ENCODE results near the gene DDX6. TPM values are rescaled to one million over a fixed set of nuclear protein-coding genes. Genes with fewer than 3 reads are reported as not detected.

Gene DDX6
- total RNA-seq, 1 experiment from 2014 or later: 151 TPM

- TF ChIP-seq, protein P1, sequence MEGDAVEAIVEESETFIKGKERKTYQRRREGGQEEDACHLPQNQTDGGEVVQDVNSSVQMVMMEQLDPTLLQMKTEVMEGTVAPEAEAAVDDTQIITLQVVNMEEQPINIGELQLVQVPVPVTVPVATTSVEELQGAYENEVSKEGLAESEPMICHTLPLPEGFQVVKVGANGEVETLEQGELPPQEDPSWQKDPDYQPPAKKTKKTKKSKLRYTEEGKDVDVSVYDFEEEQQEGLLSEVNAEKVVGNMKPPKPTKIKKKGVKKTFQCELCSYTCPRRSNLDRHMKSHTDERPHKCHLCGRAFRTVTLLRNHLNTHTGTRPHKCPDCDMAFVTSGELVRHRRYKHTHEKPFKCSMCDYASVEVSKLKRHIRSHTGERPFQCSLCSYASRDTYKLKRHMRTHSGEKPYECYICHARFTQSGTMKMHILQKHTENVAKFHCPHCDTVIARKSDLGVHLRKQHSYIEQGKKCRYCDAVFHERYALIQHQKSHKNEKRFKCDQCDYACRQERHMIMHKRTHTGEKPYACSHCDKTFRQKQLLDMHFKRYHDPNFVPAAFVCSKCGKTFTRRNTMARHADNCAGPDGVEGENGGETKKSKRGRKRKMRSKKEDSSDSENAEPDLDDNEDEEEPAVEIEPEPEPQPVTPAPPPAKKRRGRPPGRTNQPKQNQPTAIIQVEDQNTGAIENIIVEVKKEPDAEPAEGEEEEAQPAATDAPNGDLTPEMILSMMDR (IDR thresholded peaks at IDR 0.05): no peak
These were observed 85.7 kb downstream of the DDX6 start (continued) for GRCh38 chr11:118705111-118705741.

GRCh38 chr11:118703563-118704106, 87.3 kb downstream of the DDX6 start:
- Mint-ChIP-seq H3K4me1 (peaks cover 16% of the 10 kb centered on the region), H3K27me3 (ENCODE audit: low read depth) (peaks cover under 1% of the 10 kb centered on the region), H3K27ac (no peak overlapping the region; the same call in 1 of the 2 replicates), H3K9me3 (peaks cover 17% of the 10 kb centered on the region), H3K36me3 (peaks cover 33% of the 10 kb centered on the region), H3K4me3 (no peak overlapping the region)
- DNase-seq (ENCODE audit: low spot score): no peak
- TF ChIP-seq, protein P2, sequence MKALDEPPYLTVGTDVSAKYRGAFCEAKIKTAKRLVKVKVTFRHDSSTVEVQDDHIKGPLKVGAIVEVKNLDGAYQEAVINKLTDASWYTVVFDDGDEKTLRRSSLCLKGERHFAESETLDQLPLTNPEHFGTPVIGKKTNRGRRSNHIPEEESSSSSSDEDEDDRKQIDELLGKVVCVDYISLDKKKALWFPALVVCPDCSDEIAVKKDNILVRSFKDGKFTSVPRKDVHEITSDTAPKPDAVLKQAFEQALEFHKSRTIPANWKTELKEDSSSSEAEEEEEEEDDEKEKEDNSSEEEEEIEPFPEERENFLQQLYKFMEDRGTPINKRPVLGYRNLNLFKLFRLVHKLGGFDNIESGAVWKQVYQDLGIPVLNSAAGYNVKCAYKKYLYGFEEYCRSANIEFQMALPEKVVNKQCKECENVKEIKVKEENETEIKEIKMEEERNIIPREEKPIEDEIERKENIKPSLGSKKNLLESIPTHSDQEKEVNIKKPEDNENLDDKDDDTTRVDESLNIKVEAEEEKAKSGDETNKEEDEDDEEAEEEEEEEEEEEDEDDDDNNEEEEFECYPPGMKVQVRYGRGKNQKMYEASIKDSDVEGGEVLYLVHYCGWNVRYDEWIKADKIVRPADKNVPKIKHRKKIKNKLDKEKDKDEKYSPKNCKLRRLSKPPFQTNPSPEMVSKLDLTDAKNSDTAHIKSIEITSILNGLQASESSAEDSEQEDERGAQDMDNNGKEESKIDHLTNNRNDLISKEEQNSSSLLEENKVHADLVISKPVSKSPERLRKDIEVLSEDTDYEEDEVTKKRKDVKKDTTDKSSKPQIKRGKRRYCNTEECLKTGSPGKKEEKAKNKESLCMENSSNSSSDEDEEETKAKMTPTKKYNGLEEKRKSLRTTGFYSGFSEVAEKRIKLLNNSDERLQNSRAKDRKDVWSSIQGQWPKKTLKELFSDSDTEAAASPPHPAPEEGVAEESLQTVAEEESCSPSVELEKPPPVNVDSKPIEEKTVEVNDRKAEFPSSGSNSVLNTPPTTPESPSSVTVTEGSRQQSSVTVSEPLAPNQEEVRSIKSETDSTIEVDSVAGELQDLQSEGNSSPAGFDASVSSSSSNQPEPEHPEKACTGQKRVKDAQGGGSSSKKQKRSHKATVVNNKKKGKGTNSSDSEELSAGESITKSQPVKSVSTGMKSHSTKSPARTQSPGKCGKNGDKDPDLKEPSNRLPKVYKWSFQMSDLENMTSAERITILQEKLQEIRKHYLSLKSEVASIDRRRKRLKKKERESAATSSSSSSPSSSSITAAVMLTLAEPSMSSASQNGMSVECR (CRISPR knock-in tag; IDR thresholded peaks at IDR 0.05; ENCODE audit: borderline replicate concordance): no peak
- no peak for TF ChIP-seq NR2C2 (CRISPR knock-in tag; IDR thresholded peaks at IDR 0.05)
- TF ChIP-seq NFATC4 (CRISPR knock-in tag; IDR thresholded peaks at IDR 0.05): no peak
- no peak for TF ChIP-seq TCF7 (CRISPR knock-in tag; IDR thresholded peaks at IDR 0.05; ENCODE audit: low read depth)
- TF ChIP-seq ATF2 (CRISPR knock-in tag; IDR thresholded peaks at IDR 0.05; ENCODE audit: borderline replicate concordance, low read depth): no peak
- no peak for TF ChIP-seq JAZF1 (CRISPR knock-in tag; IDR thresholded peaks at IDR 0.05)
- TF ChIP-seq GRHL2 (CRISPR knock-in tag; IDR thresholded peaks at IDR 0.05; ENCODE audit: insufficient replicate concordance, severe bottlenecking): no peak
- TF ChIP-seq RELA (CRISPR knock-in tag; IDR thresholded peaks at IDR 0.05; ENCODE audit: borderline replicate concordance): no peak
- no peak for TF ChIP-seq MYBL2 (CRISPR knock-in tag; IDR thresholded peaks at IDR 0.05)
- ChIA-PET POLR2A (no interaction called here), CTCF (interaction anchor here (3.5 kb wide), 1 partner anchor 14 kb away, joined by 19 read pairs; no protein-coding TSS in a partner anchor)
- ATAC-seq: no peak

DNA sequence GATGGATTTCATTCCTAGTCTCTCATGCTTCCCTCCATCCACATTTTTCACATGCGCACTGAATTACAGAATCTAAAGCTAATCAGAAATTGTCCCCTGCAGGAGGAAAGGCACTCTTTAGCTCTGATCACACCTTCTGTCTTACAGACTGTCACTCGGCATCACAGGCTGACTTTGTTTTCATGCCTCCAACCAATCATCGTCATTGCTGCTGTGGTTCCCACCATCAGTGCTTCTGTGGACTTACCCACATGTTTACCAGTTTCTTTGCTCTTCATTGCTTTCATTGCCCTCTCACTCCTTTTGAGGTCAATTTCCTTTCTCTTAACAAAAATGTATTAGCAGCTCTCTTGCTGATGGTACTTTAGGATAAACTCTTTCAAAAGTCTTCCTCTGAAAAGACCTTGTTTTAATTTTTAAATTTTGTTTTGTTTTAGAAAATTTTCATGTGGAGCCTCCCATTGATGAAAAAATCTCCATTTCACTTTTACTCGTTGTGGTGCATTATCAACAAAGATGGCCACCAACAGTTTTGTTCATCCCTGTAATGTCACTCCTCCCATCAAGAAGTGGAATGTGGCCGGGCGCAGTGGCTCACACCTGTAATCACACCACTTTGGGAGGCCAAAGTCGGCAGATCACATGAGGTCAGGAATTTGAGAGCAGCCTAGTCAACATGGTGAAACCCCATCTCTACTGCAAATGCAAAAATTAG, 91.3 kb downstream of the DDX6 start:
- Mint-ChIP-seq H3K4me3 (no peak overlapping the region), H3K36me3 (peaks cover 15% of the 10 kb centered on the region), H3K27ac (no peak overlapping the region), H3K27me3 (ENCODE audit: low read depth) (peaks cover 4% of the 10 kb centered on the region; the same call in 1 of the 2 replicates), H3K9me3 (peaks cover 12% of the 10 kb centered on the region), H3K4me1 (peaks cover 12% of the 10 kb centered on the region)
- no peak for DNase-seq (ENCODE audit: low spot score)
- POLR2A ChIA-PET: interaction anchor here (0.9 kb wide), 1 partner anchor 16 kb away, joined by 3 read pairs; no protein-coding TSS in a partner anchor
- no peak for ATAC-seq
- CTCF ChIA-PET: no interaction called here
- TF ChIP-seq USF1 (CRISPR knock-in tag; IDR thresholded peaks at IDR 0.05): no peak
- no peak for TF ChIP-seq GTF2I (CRISPR knock-in tag; conservative IDR thresholded peaks at IDR 0.05)
- TF ChIP-seq ZNF416 (CRISPR knock-in tag; IDR thresholded peaks at IDR 0.05): no peak
- no peak for TF ChIP-seq NR1H2 (CRISPR knock-in tag; IDR thresholded peaks at IDR 0.05)
- TF ChIP-seq TEAD1 (CRISPR knock-in tag; IDR thresholded peaks at IDR 0.05): no peak
- no peak for TF ChIP-seq CBFB (CRISPR knock-in tag; IDR thresholded peaks at IDR 0.05; ENCODE audit: low read depth)
- TF ChIP-seq GRHL2 (CRISPR knock-in tag; IDR thresholded peaks at IDR 0.05; ENCODE audit: insufficient replicate concordance, severe bottlenecking): no peak
- TF ChIP-seq SOX15 (CRISPR knock-in tag; IDR thresholded peaks at IDR 0.05): no peak
- no peak for TF ChIP-seq NR2C2 (CRISPR knock-in tag; IDR thresholded peaks at IDR 0.05)
- TF ChIP-seq FOXP1 (CRISPR knock-in tag; IDR thresholded peaks at IDR 0.05; ENCODE audit: borderline replicate concordance): no peak
- TF ChIP-seq OVOL2 (CRISPR knock-in tag; IDR thresholded peaks at IDR 0.05; ENCODE audit: borderline replicate concordance): no peak
- no peak for TF ChIP-seq HMGA2 (CRISPR knock-in tag; IDR thresholded peaks at IDR 0.05)
- TF ChIP-seq MYBL2 (CRISPR knock-in tag; IDR thresholded peaks at IDR 0.05): no peak
- TF ChIP-seq, protein P3, sequence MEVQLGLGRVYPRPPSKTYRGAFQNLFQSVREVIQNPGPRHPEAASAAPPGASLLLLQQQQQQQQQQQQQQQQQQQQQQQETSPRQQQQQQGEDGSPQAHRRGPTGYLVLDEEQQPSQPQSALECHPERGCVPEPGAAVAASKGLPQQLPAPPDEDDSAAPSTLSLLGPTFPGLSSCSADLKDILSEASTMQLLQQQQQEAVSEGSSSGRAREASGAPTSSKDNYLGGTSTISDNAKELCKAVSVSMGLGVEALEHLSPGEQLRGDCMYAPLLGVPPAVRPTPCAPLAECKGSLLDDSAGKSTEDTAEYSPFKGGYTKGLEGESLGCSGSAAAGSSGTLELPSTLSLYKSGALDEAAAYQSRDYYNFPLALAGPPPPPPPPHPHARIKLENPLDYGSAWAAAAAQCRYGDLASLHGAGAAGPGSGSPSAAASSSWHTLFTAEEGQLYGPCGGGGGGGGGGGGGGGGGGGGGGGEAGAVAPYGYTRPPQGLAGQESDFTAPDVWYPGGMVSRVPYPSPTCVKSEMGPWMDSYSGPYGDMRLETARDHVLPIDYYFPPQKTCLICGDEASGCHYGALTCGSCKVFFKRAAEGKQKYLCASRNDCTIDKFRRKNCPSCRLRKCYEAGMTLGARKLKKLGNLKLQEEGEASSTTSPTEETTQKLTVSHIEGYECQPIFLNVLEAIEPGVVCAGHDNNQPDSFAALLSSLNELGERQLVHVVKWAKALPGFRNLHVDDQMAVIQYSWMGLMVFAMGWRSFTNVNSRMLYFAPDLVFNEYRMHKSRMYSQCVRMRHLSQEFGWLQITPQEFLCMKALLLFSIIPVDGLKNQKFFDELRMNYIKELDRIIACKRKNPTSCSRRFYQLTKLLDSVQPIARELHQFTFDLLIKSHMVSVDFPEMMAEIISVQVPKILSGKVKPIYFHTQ (CRISPR knock-in tag; IDR thresholded peaks at IDR 0.05): no peak
